Immature natural killer cell (primary cell): Measurements from ENCODE around the gene MNT. TPM values are rescaled to one million over a fixed set of nuclear protein-coding genes. Genes with fewer than 3 reads are reported as not detected.

Source experiments
- DNase-seq, 3 donors: peaks; one replicate each; pipeline ENCODE4 v3.0.0; 2022; ENCODE audit warnings: mixed read lengths in 1 of 3
- H3K27ac Mint-ChIP-seq, 6 donors: one replicate each; pipeline ENCODE4 v1.8.0; 2020; ENCODE audit warnings: mixed read lengths in 6 of 6, mild to moderate bottlenecking in 5 of 6, inconsistent platforms in 4 of 6, moderate library complexity in 3 of 6
- H3K27me3 Mint-ChIP-seq, 3 donors: one replicate each; pipeline ENCODE4 v1.8.0; 2020 to 2021; ENCODE audit warnings: low read depth in 3 of 3, mild to moderate bottlenecking in 3 of 3, mixed read lengths in 3 of 3, moderate library complexity in 3 of 3, inconsistent platforms in 1 of 3
- H3K36me3 Mint-ChIP-seq, 3 donors: one replicate each; pipeline ENCODE4 v1.8.0; 2020; ENCODE audit warnings: mixed read lengths in 3 of 3, inconsistent platforms in 2 of 3, mild to moderate bottlenecking in 2 of 3
- H3K4me1 Mint-ChIP-seq, 2 donors: one replicate each; pipeline ENCODE4 v1.8.0; 2020; ENCODE audit warnings: inconsistent platforms in 2 of 2, mild to moderate bottlenecking in 2 of 2, mixed read lengths in 2 of 2, moderate library complexity in 1 of 2
- H3K4me3 Mint-ChIP-seq, 5 donors: one replicate each; pipeline ENCODE4 v1.8.0; 2020; ENCODE audit warnings: mild to moderate bottlenecking in 5 of 5, mixed read lengths in 5 of 5, inconsistent platforms in 3 of 5, moderate library complexity in 3 of 5
- H3K9me3 Mint-ChIP-seq, 6 donors: one replicate each; pipeline ENCODE4 v1.8.0; 2020; ENCODE audit warnings: mild to moderate bottlenecking in 6 of 6, mixed read lengths in 6 of 6, inconsistent platforms in 4 of 6, moderate library complexity in 3 of 6
- polyA plus RNA-seq, 3 donors: library from polyadenylated mRNA; unstranded; fragments of 300-500 nt; fragmentation: Illumina TruSeq; gene quantifications; one replicate each; pipeline ENCODE4 v1.2.3, GENCODE V29; 2021

The MNT gene
- polyA plus RNA-seq, 3 donors from 2014 or later, result 0.10 to 1.1 (median 0.64) TPM

DNA sequence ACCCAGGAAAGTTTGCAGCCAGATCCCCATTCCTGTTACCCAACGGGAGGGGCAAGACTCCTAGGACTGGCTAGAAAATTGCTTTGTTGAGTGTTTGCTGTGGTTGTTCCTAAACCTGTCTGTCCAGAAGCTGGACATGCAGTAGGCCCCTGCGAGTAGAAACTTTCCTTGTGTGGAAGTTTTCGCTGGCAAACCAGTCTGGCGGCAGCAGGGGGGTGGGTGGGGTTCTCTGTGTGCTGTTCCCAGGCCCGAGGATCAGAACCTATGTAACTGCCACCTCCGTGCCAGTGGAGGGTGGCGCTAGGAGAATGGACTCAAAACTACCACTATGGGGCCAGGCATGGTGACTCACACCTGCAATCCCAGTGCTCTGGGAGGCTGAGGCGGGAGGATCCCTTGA lies 54.4 kb downstream of the MNT start:
- no peak overlapping the region for H3K27ac Mint-ChIP-seq
- peaks cover 0 to 4% (median 2%) of the 10 kb centered on the region in 3 donors for H3K27me3 Mint-ChIP-seq
- H3K4me1 Mint-ChIP-seq, result no peaks in the 10 kb centered on the region
- peaks cover 0 to 8% (median 5%) of the 10 kb centered on the region in 3 donors for H3K36me3 Mint-ChIP-seq
- H3K9me3 Mint-ChIP-seq, result no peaks in the 10 kb centered on the region
- no peak overlapping the region for H3K4me3 Mint-ChIP-seq
- no peak for DNase-seq

DNA sequence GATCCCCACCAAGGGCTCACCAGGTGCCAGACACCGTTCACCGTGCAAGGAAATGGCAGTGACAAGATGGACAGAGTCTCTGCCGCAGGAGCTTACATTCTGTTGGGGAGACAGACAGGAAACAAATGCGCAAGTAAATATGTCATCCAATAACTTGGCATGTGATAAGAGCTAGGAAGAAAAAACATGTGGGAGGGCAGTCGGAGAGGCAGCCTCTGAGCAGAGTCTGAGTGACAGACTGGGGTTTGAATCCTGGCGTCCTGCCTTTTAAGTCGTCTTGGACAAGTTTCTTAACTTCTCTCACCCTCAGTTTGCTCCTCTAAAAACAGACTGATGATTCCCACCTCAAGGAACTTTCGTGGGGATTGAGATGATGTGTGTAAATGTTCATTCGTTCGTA lies 56.3 kb downstream of the MNT start:
- H3K4me1 Mint-ChIP-seq, result peaks cover 0 to 3% of the 10 kb centered on the region in 2 donors
- no peak overlapping the region for H3K27ac Mint-ChIP-seq
- peaks cover 0 to 8% (median 5%) of the 10 kb centered on the region in 3 donors for H3K36me3 Mint-ChIP-seq
- no peaks in the 10 kb centered on the region for H3K9me3 Mint-ChIP-seq
- no peak overlapping the region for H3K4me3 Mint-ChIP-seq
- H3K27me3 Mint-ChIP-seq, result peaks cover 0 to 2% (median 2%) of the 10 kb centered on the region in 3 donors
- DNase-seq, result no peak

DNA sequence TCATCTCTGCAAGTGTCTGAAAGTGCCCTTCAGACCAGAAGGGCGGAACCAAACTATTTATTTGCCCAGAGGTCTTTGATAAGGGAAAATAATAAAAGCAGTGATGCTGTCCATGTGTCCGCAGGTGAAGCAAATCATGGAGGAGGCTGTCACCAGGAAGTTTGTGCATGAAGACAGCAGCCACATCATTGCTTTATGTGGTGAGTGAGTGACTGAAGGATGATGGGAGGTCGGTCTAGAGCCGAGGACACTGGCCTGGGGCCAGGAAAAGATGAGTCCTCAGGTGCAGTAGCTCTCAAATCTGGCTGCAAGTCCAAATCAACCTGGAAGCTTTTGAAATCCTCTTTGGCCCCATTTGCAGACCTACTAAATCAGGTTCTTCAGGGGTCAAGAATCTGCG lies 57.4 kb downstream of the MNT start:
- H3K27me3 Mint-ChIP-seq, result peaks cover 0 to 3% (median 2%) of the 10 kb centered on the region in 3 donors
- DNase-seq, result no peak
- no peak overlapping the region for H3K4me3 Mint-ChIP-seq
- no peaks in the 10 kb centered on the region for H3K9me3 Mint-ChIP-seq
- H3K4me1 Mint-ChIP-seq, result peaks cover 3 to 4% of the 10 kb centered on the region in 2 donors
- peaks cover 0 to 8% (median 5%) of the 10 kb centered on the region in 3 donors for H3K36me3 Mint-ChIP-seq
- H3K27ac Mint-ChIP-seq, result no peak overlapping the region

DNA sequence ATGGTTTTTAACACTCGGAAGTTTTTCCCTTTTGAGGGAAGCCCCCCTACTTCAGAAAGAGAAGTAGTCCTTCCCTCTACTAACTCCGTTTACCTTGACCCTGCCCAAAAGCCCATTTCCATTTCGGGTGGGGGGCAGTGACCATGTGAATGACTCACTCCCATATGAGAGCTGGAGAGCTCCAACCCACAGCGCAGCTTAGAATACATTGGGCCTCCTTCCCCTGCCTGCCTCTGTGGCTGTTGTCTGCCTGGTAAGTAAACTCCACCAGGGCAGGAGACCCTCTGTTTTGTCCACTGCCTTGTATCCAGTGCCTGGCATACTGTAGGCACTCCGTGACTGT lies 62.6 kb downstream of the MNT start:
- Mint-ChIP-seq H3K9me3 (no peaks in the 10 kb centered on the region), H3K36me3 (peaks cover 0 to 15% (median 10%) of the 10 kb centered on the region in 3 donors), H3K4me3 (peak overlapping the region; percentile 83 to 87 (median 85)), H3K4me1 (peaks cover 25 to 27% of the 10 kb centered on the region in 2 donors), H3K27ac (peak overlapping the region; percentile 23 to 90 (median 80)), H3K27me3 (peaks cover 0 to 4% (median 3%) of the 10 kb centered on the region in 3 donors)
- DNase-seq, result no peak

DNA sequence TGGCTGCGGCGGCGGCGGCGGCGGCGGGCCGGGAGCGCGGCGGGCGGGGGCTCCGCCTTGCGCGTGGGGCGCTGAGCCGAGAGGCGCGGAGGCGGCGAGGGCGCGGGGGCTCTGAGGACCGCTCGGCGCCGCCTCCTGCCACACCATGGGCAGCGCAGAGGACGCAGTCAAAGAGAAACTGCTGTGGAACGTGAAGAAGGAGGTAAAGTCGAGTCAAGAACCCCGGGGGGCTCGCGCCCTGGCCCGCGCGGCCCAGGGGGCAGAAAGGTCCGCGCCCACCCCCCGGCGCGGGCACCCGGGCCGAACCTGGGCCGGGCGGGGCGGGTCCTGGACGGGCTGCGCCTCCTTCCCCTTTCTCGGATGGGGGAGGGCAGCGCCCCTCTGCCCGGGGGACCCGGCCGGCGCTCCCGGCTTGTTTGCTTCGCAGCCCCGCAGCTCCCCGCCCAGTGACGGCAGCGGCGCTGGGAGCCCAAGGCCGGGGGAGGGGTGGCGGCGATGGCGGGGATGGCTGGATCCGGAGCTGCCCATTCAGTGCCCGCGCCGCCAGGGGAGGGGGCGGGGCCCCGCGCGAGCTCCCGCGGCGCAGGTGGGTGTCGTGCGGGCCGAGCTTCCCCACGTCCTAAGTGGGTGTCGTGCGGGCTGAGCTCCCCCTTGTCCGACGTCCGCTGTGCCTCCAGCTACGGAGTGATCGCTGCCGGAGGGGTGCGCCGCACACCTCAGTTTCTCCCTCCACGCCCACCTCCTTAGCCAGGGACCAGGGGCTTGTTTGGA lies 63.1 kb downstream of the MNT start:
- H3K36me3 Mint-ChIP-seq, result peaks cover 0 to 15% (median 10%) of the 10 kb centered on the region in 3 donors
- peak overlapping the region; percentile 83 to 99 (median 87) for H3K4me3 Mint-ChIP-seq
- H3K27me3 Mint-ChIP-seq, result peaks cover 0 to 4% (median 3%) of the 10 kb centered on the region in 3 donors
- H3K4me1 Mint-ChIP-seq, result peaks cover 25 to 27% of the 10 kb centered on the region in 2 donors
- DNase-seq, result peak; percentile 56 to 62 (median 60)
- peak overlapping the region in 5 of 6 donors; percentile 23 to 90 (median 74) for H3K27ac Mint-ChIP-seq
- no peaks in the 10 kb centered on the region for H3K9me3 Mint-ChIP-seq

DNA sequence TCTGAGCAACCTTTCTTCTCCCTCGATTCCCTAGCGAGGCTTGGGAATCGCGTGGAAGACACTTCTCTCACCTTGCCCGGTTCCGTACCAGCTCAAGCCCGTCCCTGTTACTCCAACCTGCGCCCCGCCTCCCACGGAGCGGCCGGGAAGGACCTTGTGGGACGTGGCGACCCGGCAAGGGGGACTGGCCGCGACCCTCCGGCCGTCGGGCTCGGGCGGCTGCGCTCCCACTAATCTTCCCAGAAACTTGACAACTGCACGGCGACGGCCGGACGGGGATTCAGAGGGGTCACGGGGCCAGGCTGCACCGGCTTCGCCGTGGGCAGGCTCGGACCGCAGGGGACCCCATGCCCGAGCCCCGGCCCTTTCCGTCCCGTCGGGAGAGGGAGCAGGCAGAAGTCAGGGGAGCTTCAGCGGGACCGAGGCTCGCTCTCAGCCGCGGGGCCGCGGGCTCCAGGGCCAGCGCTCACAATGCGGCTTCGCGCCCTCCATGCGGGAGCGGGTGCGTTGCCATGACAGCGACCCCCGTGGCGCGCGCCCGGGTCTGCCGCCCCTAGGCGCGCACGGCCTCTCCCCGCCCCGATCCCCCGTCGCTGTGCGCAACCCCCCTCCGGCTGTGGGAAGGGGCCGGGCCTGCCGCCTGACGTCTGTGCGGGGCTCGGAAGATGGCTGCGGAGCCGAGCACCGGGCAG lies 63.9 kb downstream of the MNT start, which contains the start of gene SGSM2:
Gene SGSM2 (plus strand): TSS at position 650 of the 692 bp plus-strand sequence. CDS start 188 bp downstream, outside the sequence.
- H3K4me3 Mint-ChIP-seq, result peak within 1 kb of the TSS; percentile 97 to 99 (median 99)
- no peaks in the 10 kb centered on the region for H3K9me3 Mint-ChIP-seq
- peak within 1 kb of the TSS; percentile 87 to 97 (median 92) for H3K27ac Mint-ChIP-seq
- peaks cover 0 to 15% (median 10%) of the 10 kb centered on the region in 3 donors for H3K36me3 Mint-ChIP-seq
- H3K4me1 Mint-ChIP-seq, result peaks cover 25 to 27% of the 10 kb centered on the region in 2 donors
- H3K27me3 Mint-ChIP-seq, result peaks cover 0 to 4% (median 3%) of the 10 kb centered on the region in 3 donors
- DNase-seq, result peak; percentile 73 to 75 (median 74)

DNA sequence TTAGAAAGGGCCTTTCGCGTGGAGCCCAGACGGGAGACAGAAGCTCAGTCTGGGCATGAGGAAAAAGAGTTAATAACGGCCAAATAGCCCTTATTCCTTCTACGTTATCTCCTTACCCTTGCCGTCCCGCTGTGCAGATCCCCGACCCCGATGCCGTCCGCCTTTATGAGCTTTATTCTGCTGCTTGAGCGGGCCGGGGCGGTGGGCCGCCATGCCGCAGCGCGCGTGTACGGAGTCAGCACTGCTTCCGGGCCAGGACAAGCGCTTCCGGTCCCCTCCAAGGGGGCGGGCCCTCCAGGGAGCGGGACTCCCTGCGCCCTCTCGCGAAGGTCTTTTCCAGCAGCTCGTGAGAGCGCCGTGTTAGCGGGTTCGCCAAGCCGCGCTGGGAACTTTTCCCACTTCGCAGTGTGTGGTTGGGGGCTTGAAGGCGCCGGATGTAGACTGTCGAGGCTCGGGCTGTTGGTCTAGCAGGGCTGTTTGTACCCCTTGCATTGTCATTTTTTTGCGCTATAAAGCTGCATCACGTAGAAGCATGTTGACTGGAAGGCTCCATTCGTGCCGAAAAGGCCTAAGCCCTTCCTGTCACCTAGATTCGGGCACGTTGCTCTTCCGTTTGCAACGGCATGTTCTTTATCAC lies 64.5 kb downstream of the MNT start, which contains the start of gene TSR1:
Gene TSR1 (minus strand): TSS at position 243 of the 637 bp plus-strand sequence. CDS start 30 bp downstream, at position 213.
- Mint-ChIP-seq H3K27me3 (peaks cover 0 to 4% (median 3%) of the 10 kb centered on the region in 3 donors), H3K9me3 (no peaks in the 10 kb centered on the region), H3K27ac (peak within 1 kb of the TSS; percentile 87 to 97 (median 92)), H3K4me1 (peaks cover 25 to 27% of the 10 kb centered on the region in 2 donors), H3K4me3 (peak within 1 kb of the TSS; percentile 97 to 99 (median 99)), H3K36me3 (peaks cover 0 to 11% (median 10%) of the 10 kb centered on the region in 3 donors)
- peak; percentile 83 to 85 (median 83) for DNase-seq

DNA sequence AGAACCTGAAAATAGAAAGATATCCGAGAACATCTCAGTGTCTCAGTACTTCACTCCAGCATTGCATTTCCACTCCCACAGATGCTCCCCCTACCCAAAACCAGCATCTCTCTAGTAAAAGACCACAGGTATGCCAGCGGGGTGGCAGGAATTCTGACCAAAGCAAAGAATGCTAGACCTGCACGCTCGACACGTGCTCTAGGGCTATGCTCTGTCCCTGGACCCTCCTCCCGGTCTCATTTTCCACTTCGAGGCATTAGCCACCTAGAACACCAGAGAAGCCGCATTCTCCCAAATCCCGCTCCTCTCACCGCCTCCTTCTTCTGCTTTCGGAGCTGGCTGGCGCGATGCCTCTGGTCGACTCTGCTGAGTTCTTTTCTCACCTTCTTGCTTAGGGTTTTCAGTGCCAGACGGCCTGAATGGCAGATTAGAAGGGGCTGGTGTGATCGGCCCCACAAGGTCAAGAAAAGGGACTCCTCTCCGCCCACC lies 65.1 kb downstream of the MNT start:
- no peaks in the 10 kb centered on the region for H3K9me3 Mint-ChIP-seq
- peak overlapping the region; percentile 87 to 97 (median 92) for H3K27ac Mint-ChIP-seq
- H3K4me1 Mint-ChIP-seq, result peaks cover 25 to 27% of the 10 kb centered on the region in 2 donors
- H3K27me3 Mint-ChIP-seq, result peaks cover 0 to 4% (median 3%) of the 10 kb centered on the region in 3 donors
- H3K36me3 Mint-ChIP-seq, result peaks cover 0 to 11% (median 10%) of the 10 kb centered on the region in 3 donors
- H3K4me3 Mint-ChIP-seq, result peak overlapping the region; percentile 97 to 99 (median 99)
- no peak for DNase-seq

Other genes starting within 250 kb of the MNT start
- gene SMG6, start 97.3 kb downstream of the MNT start, polyA plus RNA-seq, result 1 to 10 TPM; 1.6 to 9.8 (median 4.7) TPM
- 10 to 100 TPM in 1 of 3 donors, 1 to 10 TPM in 2; 6.6 to 13.9 (median 8.6) TPM for gene SRR, start 97.1 kb downstream of the MNT start, polyA plus RNA-seq
- gene TSR1, start 64.6 kb downstream of the MNT start, polyA plus RNA-seq, result 10 to 100 TPM in 1 of 3 donors, 1 to 10 TPM in 2; 8.0 to 17.1 (median 9.5) TPM
- gene SGSM2, start 63.6 kb downstream of the MNT start, polyA plus RNA-seq, result 1 to 10 TPM; 1.6 to 8.9 (median 3.3) TPM
- 10 to 100 TPM in 2 of 3 donors, 1 to 10 TPM in 1; 7.9 to 23.8 (median 11.8) TPM for gene METTL16, start 110.8 kb upstream of the MNT start, polyA plus RNA-seq
- 10 to 100 TPM in 1 of 3 donors, 1 to 10 TPM in 2; 6.5 to 14.0 (median 8.7) TPM for gene PAFAH1B1, start 192.6 kb upstream of the MNT start, polyA plus RNA-seq